Skeletal muscle satellite cell (primary cell): ENCODE measurements around the gene PIP4K2C.
A peak's percentile ranks its signal among the peaks of the same experiment; 100 is the strongest.
"Not testable (repeated sequence)": the region's sequence is repeated elsewhere in the genome, so short reads cannot be mapped to it uniquely, and the experiment has no call there.

Experiments used
- H3K27me3 ChIP-seq: 2 replicates; pipeline ENCODE4 v1.7.0; 2013; ENCODE audit warnings: low read length; ENCODE audit not compliant: control insufficient read depth, insufficient read depth
- H3K36me3 ChIP-seq: 2 replicates; pipeline ENCODE4 v1.7.0; 2013; ENCODE audit warnings: mild to moderate bottlenecking, control low read depth, low read length; ENCODE audit not compliant: insufficient read depth
- H3K4me1 ChIP-seq: 2 replicates; pipeline ENCODE4 v1.7.0; 2013; ENCODE audit warnings: low read length; ENCODE audit not compliant: control insufficient read depth, insufficient read depth
- H3K4me2 ChIP-seq: 2 replicates; pipeline ENCODE4 v1.7.0; 2013; ENCODE audit warnings: mild to moderate bottlenecking, low read length
- H3K4me3 ChIP-seq: 2 replicates; pipeline ENCODE4 v1.7.0; 2013; ENCODE audit warnings: low read length
- H3K9ac ChIP-seq: 2 replicates; pipeline ENCODE4 v1.7.0; 2013; ENCODE audit warnings: mild to moderate bottlenecking, low read depth, low read length, moderate library complexity
- H3K9me3 ChIP-seq: replicated peaks from 2 replicates; pipeline ENCODE4 v1.7.0; 2013; ENCODE audit warnings: mild to moderate bottlenecking, control low read depth, low read length

The PIP4K2C gene

DNA sequence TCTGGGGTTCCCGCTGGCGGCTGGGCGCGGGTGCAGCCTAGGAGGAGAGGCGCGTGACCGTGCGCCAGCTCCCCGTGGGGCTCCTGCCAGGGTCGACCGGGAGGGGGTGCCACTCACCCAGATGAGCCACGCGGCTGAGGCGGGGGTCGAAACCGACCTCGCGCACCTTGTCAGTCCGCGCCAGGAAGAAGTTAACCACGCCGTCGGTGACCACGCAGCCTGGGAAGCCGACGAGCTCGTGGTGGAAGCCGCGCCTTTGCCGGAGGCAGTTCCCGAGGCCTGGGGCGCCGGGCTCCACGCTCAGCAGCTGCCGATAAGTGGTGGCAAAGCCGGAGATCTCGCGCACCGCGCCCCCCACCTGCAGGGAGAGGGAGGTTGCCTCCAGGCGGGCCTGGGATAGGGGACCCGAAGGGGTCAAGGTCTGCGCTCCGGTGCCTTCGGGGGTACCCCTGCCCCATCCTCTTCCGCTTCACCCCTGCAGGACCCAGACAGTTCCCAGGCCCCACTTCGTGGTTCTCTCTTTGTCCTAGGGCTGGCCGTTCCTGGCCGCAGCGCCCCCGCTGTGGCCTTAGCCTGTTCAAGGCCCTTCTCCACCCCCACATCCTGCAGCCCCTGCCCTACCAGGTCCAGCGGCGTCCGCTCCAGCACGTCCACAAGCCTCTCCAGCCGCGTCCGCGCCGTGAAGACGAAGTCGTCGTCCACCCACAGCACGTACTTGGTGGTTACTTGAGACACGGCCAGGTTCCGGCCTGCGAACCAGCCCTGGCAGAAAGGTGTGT is 36.7 kb downstream of the PIP4K2C start:
- Histone ChIP-seq H3K36me3 (no peaks in the 10 kb centered on the region), H3K27me3 (peaks cover 72% of the 10 kb centered on the region), H3K4me1 (peaks cover 4% of the 10 kb centered on the region), H3K4me3 (no peak overlapping the region), H3K4me2 (no peak overlapping the region), H3K9ac (no peak overlapping the region), H3K9me3 (no peaks in the 10 kb centered on the region)

DNA sequence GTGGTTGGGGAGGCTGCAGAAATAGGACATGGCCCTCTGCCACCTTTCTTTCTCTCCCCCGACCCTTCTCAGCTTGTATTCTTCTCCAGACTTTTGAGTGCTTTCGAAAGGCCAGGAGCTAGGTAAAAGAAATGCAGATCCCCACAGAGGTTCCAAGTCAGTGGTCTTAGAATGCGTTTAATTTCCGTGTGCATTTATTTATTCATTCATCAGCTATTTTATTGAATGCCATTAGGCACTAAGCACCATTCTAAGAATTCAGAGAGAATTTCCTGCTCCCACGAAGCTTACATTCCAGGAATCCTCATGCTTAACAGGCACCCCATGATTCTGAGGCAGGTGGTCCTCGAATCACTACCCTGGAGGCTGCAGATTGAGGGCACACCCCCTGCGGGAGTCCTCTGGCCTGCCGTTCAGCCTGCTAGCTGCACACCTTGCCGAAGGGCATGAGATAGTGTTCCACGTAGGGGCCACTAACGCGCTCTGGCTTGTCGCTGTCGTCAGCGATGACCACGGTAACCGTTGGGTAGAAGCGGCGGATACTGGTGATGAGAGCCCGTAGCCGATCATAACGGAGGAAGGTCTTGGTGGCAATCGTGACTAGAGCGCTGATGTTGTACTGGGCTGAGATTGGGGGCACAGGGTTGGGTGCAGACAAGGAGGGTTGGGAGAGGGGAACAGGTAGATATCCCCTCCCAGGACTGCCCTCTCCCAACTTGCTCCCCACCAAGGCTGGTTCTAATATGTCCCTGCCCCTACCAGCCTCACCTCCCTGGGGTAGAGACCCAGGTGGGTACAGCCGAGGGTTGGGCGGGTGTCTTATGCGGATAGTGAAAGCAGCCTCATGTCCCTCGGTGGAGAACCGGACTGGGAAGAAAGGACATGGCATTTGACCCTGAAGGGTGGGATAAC is 37.5 kb downstream of the PIP4K2C start:
- Histone ChIP-seq H3K4me2 (no peak overlapping the region), H3K36me3 (no peaks in the 10 kb centered on the region), H3K4me1 (peaks cover 9% of the 10 kb centered on the region), H3K9ac (no peak overlapping the region), H3K9me3 (no peaks in the 10 kb centered on the region), H3K27me3 (peaks cover 68% of the 10 kb centered on the region), H3K4me3 (no peak overlapping the region)

DNA sequence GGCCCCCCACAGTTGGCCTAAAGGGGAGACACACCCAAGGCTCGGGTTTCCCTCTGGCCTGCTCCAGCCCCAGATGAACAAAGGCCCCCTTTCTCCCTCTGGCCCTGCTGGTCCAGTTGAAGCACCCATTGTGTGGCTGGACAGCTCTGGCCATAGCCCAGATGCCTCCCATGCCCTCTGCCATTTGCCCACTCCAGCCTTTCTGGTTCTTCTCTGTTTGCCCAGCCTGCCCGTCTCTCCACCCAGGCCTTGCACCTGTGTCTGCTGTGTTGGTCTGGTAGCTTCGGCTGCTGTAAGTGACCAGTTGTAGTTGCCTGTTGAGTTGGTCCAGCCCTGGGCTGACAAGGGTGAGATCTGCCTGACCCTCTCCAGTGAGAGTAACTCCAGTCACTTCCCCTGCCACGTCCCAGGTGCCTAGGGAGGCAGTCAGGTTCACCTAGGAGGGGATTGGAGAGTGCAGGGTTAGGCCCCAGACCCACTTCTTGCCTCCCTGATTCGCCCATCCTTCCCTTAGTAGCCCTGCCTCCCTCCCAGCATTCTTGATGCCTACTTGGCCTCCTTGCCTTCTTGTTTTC is 39.0 kb downstream of the PIP4K2C start:
- Histone ChIP-seq H3K4me3 (no peak overlapping the region), H3K4me2 (no peak overlapping the region), H3K4me1 (peaks cover 9% of the 10 kb centered on the region), H3K27me3 (peaks cover 54% of the 10 kb centered on the region), H3K9me3 (no peaks in the 10 kb centered on the region), H3K36me3 (no peaks in the 10 kb centered on the region), H3K9ac (no peak overlapping the region)

DNA sequence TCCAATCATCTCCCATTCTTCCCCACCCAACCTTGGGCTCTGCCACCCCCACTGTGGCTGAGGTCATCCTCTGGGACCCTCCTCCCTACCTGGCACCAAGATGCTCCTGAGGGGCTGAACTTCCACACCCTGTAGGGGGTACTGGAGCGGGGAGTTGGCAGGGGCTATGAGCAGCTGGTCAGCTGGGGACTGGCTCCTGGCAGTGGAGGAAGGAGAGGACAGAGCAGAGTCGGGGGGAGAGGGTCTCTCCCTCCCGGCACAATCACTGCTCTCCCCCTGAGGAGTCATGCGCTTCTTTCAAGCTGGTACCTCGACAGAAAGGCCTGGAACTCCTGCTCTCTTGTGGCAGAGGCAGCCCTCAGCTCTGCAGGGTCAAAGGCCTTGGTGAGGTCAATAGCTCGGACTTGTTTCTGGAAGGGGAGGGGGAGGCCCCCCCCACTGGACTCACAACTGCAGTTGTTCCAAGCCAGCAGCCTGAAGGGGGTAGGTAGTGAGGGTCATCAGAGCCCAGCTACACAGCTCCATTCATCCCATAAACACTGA is 40.0 kb downstream of the PIP4K2C start:
- Histone ChIP-seq H3K4me3 (no peak overlapping the region), H3K9ac (no peak overlapping the region), H3K4me1 (peaks cover 9% of the 10 kb centered on the region), H3K9me3 (no peaks in the 10 kb centered on the region), H3K4me2 (no peak overlapping the region), H3K27me3 (peaks cover 45% of the 10 kb centered on the region), H3K36me3 (no peaks in the 10 kb centered on the region)

DNA sequence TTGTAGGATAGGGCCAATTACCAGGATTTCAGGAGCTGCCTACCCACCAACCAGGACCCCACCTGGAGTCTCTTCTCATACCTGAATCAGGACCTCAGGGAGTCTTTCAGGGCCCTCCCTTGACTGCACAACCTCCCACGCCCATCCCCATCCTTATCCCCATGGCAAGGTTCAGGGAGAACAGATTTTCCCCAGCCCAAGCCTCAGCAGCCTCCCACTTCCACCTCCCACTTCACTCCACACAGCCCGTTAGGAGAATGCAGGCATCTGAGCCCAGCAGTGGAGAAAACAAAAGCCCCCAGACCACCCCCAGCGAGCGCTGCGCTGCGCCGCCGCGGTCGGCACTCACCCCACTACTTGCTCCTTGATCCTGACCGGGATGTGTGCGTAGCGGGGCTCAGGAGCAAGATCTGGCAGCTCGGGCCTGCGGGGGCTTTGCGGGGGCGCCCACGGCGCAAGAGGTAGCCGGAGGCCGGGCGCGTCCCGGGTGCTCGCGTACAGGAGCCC is 40.6 kb downstream of the PIP4K2C start:
- Histone ChIP-seq H3K27me3 (peaks cover 38% of the 10 kb centered on the region), H3K4me2 (peak overlapping the region; percentile 98), H3K9ac (no peak overlapping the region), H3K9me3 (no peaks in the 10 kb centered on the region), H3K4me3 (peak overlapping the region; percentile 73), H3K4me1 (peaks cover 9% of the 10 kb centered on the region), H3K36me3 (no peaks in the 10 kb centered on the region)

DNA sequence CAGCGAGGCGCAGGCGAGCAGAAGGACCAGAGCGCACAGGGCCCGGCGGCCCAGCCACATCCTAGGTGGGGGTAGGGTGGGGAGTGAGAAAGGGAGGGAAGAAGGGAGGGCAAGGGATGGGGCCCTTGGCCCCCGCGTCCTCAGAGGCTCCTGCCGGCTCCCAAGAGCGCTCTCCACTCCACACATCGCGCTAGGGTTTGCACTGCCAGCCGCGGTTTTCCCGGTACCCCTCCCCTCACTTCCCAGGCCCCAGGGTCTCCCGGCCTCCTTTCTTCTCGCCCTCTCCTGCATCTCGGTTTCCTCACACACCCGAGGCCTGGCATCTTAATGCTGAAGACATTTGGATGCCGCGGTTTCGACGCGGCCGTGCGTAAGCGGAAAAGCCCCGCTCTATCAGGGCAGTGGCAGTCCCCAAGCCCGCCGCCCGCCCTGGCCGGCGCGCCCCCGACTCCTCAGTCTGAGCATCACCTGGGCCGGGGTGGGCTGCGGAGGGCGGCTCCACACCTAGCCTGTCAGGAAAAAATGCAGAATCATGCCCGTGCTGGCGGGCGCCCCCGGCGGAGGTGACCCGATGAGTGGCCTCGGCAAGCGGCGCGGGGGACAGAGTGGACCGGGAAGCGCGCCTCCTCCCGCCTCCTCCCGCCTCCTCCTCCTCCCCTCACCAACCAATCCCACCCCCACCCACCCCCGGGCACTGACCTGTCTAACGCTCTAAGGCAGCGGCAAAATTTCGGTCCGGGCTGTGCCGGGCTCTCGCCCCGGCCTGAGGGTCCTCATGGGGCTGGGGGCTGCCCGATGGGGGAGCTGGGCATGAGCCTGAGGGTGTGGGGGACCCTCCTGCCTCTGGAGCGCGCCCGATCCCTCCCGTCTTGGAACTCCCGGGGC is 41.3 kb downstream of the PIP4K2C start:
- Histone ChIP-seq H3K4me2 (peak overlapping the region; percentile 98), H3K27me3 (peaks cover 34% of the 10 kb centered on the region), H3K36me3 (no peaks in the 10 kb centered on the region), H3K9ac (peak overlapping the region; percentile 62), H3K9me3 (no peaks in the 10 kb centered on the region), H3K4me1 (peaks cover 9% of the 10 kb centered on the region), H3K4me3 (peak overlapping the region; percentile 73)

DNA sequence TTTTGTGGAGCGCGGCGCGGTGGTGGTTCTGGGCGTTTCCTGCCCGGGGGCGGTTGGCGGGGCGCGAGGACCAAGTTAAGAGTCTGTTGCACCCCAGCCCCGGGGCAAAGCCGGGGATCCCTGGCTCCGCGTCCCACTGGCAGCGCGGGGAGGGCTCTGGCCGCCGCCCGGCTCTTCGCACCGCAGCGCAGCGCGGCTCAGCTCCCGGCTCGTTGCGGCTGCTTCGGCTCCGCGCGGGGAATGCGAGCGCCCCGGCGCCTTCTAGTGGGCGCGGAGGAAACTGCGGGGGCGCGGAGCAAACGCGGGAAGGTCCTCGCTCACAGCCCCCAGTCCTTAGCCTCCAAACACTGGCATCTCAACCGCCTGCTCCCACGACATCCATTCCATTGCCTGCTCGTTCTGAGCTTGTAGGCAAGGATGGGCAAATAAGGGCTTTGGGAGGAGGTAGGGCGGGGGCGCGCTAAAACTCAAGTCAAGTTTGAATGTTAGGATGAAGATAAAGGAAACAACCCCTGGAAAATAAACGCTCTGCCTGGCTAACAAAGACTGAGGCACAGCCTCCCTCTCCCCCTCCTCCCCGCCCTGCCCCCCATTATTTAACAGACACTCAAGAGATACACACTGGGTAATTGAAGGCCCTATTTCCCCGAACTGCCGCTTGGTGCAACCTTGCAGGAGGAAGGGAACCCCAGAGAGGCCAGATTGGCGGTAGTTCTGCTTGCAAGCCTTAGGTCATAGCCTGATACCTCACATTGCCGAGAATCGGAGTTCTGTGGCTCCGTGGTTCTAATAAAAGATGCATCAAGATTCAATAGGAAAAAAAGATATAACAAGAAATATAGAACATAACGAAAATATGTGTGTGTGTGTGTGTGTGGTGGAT is 42.2 kb downstream of the PIP4K2C start, which contains the start of gene B4GALNT1:
B4GALNT1 (minus strand) TSS at position 244 of the 883 bp plus-strand sequence. CDS start 1,069 bp downstream, outside the sequence.
- peaks cover 9% of the 10 kb centered on the region for H3K4me1 ChIP-seq
- no peaks in the 10 kb centered on the region for H3K9me3 ChIP-seq
- no peaks in the 10 kb centered on the region for H3K36me3 ChIP-seq
- H3K4me2 ChIP-seq: peak within 1 kb of the TSS; percentile 98
- peak within 1 kb of the TSS; percentile 62 for H3K9ac ChIP-seq
- peak within 1 kb of the TSS; percentile 73 for H3K4me3 ChIP-seq
- peaks cover 29% of the 10 kb centered on the region for H3K27me3 ChIP-seq

DNA sequence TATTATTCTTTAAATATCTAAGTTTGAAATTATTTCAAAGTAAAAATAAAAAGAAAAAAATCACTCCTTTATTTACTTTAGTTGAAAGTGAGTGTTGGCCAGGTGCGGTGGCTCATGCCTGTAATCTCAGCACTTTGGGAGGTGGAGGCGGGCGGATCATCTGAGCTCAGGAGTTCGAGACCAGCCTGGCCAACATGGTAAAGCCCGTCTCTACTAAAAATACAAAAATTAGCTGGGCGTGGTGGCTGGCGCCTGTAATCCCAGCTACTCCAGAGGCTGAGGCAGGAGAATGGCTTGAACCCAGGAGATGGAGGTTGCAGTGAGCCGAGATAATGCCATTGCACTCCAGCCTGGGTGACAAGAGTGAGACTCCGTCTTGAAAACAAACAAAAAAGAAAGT is 45.7 kb downstream of the PIP4K2C start:
- not testable (repeated sequence) for H3K9ac ChIP-seq, H3K4me3 ChIP-seq, H3K4me2 ChIP-seq, H3K4me1 ChIP-seq, H3K36me3 ChIP-seq, H3K9me3 ChIP-seq
- peaks cover 39% of the 10 kb centered on the region for H3K27me3 ChIP-seq

DNA sequence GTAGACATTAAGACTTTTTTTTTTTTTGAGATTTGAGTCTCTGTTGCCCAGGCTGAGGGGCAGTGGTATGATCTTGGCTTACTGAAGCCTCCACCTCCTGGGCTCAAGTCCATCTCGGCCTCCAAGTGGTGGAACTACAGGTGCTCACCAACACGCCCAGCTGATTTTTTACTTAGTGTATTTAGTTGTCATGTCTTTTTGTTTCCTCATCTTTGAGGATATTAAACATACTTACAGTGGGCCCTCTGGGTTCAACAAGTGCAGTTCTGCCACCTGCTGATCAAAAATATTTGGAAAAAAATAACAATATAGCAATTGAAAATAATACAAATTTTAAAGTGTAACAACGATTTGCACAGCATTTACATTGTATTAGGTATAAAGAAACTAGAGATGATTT is 46.4 kb downstream of the PIP4K2C start:
- peaks cover 5% of the 10 kb centered on the region for H3K4me1 ChIP-seq
- H3K36me3 ChIP-seq: no peaks in the 10 kb centered on the region
- H3K9ac ChIP-seq: no peak overlapping the region
- H3K9me3 ChIP-seq: no peaks in the 10 kb centered on the region
- H3K4me3 ChIP-seq: no peak overlapping the region
- no peak overlapping the region for H3K4me2 ChIP-seq
- peaks cover 37% of the 10 kb centered on the region for H3K27me3 ChIP-seq

DNA sequence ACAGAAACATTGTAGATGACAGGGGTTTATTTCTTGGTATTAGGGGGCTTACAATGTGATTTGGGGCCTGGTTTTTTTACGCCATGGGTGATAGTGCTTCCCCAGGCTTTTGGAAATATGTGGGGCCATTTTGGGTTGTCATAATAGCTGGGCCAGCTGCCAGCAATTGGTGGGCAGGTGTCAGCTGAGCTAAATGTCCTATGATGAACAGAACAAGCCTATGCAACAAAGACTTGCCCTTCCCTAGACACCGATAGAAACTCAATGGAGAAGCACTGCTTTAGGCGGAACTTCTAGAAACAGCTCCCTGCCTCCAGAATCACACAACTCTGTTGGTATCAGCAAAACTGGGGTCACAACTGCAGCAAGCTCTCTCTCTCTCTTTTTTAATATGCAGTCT is 47.1 kb downstream of the PIP4K2C start:
- no peak overlapping the region for H3K4me3 ChIP-seq
- no peaks in the 10 kb centered on the region for H3K9me3 ChIP-seq
- no peak overlapping the region for H3K4me2 ChIP-seq
- no peak overlapping the region for H3K9ac ChIP-seq
- no peaks in the 10 kb centered on the region for H3K36me3 ChIP-seq
- H3K4me1 ChIP-seq: peaks cover 4% of the 10 kb centered on the region
- H3K27me3 ChIP-seq: peaks cover 37% of the 10 kb centered on the region
